GM18498 (cell line): ENCODE data around the gene RNU5D-1.
"Not testable (repeated sequence)": the region's sequence is repeated elsewhere in the genome, so short reads cannot be mapped to it uniquely, and the experiment has no call there.

Experiments
- ATAC-seq: cut with Tn5 transposase; IDR thresholded peaks from one replicate; pipeline ENCODE4 v1.9.1; 2021; ENCODE audit warnings: mild to moderate bottlenecking, moderate library complexity; ENCODE audit not compliant: unreplicated experiment

Gene RNU5D-1

GRCh38 chr1:44705470-44705869 lies 25.5 kb downstream of the RNU5D-1 start:
- ATAC-seq: no peak

DNA sequence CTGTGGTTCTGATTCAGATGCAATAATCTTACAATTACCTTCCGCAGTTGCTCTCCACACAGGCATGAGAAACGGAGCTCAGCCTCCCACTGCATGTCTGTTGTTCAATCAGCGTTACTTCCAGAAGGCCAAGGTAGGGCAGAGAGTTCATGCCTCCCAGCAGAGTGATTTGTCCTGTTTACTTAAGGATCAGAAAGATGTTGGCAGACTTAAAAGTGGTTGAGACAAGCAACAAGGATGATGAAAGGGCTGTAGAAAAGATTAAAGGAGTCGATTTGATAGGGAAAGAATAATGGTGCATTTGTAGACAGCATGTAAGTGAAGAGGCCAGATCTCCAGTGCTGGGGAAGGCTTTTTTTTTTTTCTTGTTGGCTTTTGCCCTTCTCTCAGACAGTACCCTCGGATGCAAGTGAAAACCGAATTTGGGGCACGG lies 29.8 kb downstream of the RNU5D-1 start:
- no peak for ATAC-seq

GRCh38 chr1:44700573-44700972 lies 30.4 kb downstream of the RNU5D-1 start:
- no peak for ATAC-seq

GRCh38 chr1:44699375-44699774 lies 31.6 kb downstream of the RNU5D-1 start:
- ATAC-seq: not testable (repeated sequence)

- ATAC-seq: no peak
Measured at GRCh38 chr1:44698138-44698537, 32.8 kb downstream of the RNU5D-1 start.

DNA sequence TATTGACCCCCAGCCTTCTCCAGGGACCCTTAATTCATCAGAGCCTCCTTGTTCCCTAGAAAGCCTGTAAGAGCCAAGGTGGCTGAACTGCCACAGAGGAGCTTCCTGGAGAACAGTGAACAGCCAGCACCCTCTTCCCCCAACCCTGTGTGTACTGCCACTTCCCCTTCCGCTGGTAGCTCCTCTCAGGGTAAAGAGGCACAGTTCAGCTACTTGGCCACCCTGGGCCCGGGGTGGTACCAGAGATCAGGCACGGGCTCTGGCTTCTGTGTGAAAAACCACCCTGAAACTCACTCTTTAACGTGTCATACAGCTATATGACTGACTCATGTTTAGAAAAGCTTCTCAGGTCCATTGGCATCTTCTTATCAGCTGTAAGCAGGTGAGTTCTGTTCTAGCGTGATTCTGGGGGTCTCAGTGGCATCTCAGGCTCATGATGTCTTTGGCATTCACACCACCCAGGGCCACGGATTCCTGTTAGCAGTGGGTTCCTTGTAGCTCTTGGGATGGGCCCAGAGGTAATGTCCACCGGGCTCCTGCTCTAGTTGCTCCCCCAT lies 34.1 kb downstream of the RNU5D-1 start:
- ATAC-seq: peak; percentile 65

DNA sequence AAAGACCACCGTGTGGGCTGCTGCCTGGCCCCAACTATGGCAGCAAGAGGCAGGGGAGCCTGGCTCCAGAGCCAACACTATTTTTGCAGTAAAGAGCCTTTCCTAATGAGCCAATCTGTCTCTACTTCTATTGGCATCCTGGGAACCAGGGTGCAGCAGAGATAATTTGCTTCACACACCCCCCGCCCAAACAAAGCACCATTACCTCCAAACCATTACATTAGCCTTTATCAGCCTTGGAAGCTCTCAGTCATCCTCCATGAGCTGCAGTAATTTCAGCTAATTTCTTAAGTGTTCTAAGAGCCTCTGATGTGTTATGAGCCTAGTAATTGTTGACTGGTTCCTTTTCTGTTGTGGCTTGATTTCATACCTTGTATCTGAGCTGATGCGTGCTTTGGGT lies 34.9 kb downstream of the RNU5D-1 start:
- no peak for ATAC-seq

DNA sequence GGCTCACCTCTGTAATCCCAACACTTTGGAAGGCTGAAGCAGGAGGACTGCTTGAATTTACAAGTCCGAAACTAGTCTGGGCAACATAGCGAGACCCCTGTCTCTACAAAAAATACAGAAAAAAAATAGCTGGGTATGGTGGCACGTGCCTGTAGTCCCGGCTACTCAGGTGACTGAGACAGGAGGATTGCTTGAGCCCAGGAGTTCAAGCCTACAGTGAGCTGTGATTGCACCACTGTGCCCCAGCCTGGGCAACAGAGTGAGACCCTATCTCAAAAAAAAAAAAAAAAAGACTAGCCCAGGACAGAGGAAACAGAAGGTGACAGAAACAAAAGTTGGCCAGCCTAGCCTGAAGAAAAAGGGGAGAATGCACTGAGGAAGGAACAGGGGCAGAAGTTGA lies 35.3 kb downstream of the RNU5D-1 start:
- ATAC-seq: no peak

DNA sequence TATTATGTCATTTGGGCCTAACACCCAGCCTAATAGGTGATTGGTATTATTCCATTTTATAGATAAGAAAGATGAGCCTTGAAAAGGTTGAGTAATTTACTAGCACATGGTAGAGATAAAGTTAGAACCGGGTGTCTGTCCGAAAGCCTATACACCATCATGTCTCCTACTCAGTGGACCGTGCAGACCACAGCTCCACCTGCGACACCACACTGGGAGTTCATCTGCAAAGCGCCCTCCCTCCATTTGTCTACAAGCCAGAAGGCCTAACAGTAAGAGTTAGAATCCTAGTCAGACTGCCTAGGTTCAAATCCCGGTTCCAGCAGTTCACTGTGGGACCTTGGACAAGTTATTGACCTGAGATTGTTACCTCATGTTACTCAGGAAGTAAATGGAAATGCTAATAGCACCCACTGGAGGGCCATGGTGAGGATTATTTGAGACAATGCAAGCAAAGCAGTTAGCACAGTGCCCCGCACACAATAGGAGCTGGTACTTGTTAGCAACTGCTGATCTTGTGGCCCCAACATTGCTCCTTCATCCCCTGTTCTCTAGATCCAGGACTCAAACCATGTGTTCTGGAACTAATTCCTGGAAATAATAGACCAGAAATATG lies 36.0 kb downstream of the RNU5D-1 start:
- ATAC-seq: peak; percentile 69

- ATAC-seq: no peak
Measured at GRCh38 chr1:44693900-44694299, 37.1 kb downstream of the RNU5D-1 start.

GRCh38 chr1:44693159-44693558 lies 37.8 kb downstream of the RNU5D-1 start:
- no peak for ATAC-seq

- no peak for ATAC-seq
Measured at GRCh38 chr1:44689447-44689765, 41.6 kb downstream of the RNU5D-1 start.

DNA sequence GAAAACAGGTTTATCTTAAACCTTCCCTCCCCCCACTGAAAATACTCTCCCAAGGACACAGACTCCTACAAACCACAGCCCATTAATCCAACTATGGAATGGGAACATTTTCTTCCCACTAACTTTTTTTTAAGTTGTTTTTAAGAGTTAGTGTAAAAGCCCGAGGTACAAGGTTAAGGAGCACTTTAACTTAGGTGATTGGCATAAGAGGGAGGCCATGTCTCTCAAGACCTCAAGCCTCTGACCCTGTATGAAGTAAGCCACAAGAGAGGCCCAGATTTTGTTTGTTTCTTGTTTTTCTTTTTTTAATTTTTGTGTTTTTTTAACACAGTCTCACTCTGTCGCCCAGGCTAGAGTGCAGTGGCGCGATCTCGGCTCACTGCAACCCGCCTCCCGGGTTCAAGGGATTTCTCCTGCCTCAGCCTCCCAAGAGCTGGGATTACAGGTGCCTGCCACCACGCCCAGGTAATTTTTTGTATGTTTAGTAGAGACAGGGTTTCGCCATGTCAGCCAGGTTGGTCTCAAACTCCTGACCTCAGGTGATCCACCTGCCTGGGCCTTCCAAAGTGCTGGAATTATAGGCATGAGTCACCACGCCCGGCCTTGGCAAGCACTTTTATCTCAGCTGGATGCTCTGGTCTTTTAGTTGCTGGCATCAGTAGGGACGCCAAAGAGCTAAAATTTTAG lies 42.1 kb downstream of the RNU5D-1 start:
- ATAC-seq: no peak

DNA sequence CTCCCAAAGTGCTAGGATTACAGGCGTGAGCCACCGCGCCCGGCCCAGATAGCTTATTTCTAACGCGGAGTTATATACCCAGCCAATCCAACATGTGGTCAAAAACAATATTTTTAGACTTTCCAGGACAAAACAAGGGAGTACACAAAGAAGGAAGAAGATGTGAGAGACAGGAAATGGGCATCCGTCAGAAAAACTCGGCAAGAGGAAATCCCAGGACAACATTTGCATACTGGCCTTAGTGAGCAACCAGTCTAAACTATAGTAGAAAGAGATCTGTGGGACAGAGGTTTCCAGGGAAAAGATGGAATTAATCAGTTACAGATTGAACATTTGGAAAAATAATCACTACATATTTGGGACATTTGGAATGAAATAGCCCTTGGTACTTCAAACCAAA lies 45.1 kb downstream of the RNU5D-1 start:
- ATAC-seq: no peak

- ATAC-seq: no peak
Measured at GRCh38 chr1:44685218-44685617, 45.8 kb downstream of the RNU5D-1 start.

DNA sequence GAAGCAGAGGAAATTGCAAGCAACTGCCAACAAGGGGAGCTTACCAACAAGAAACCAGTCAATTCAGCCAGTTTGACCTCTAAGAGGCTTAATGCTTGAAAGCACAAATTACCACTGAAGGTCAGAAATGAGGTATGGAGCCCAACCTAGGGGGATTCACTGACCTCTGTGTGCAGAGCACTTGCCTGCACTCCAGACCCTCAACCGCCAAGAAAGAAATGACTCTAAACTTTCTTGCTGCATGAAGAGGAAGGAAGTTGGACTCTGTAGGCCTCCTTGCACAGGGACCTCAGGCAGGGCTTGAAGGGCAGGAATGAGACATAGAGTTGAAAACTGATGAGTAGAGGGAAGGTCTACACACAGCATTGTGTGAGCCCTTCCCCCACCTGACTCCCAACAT lies 46.4 kb downstream of the RNU5D-1 start:
- peak; percentile 53 for ATAC-seq

GRCh38 chr1:44682883-44683265 lies 48.1 kb downstream of the RNU5D-1 start:
- ATAC-seq: no peak

DNA sequence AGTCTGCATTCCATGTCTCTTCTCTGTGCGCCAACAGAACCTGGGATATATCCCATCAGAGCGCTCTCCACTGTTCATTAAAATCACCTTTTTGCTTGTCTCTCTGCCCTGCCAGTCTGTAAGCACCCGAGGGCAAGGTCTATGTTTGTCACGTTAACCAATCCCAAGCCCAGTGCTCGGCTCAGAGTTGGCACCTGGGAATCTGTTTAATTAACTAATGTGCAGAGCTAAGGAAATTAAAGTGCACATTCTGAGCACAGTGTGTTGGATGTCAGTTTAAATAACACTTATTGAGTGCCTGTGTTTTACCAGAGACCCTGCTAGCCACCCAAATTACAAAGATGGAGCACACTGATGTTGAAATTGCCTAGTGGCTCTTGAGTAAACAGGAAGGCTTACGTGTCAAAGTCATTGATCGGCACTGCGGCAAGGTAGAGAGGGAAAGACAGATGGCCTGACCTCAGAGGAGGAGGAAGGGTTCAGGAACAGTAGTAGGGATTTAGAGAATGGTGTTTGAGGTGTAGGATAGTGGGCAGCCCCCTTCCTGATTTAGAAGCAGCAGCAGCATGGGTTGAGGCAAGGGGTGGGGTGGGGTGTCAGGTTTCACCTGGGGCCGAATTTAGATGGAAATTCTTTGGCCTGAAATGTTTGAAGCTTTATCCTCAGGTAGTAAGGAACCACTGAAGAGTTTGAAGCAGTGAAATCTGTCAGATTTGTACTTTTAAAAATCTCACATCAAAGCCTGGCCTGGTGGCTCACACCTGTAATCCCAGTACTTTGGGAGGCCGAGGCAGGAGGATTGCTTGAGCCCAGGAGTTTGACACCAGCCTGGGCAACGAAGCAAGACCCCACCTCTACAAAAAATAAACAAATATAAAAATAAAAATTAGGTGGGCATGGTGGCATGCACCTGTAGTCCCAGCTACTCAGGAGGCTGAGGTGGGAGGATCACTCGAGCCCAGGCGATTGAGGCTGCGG lies 48.8 kb downstream of the RNU5D-1 start:
- no peak for ATAC-seq
